Smooth muscle cell of the brain vasculature (primary cell): ENCODE results near the gene RTN4.

Experiments
- DNase-seq: peaks from one replicate; pipeline ENCODE4 v3.0.0-alpha.2; 2012; ENCODE audit warnings: low read depth, low spot score

The RTN4 gene

DNA sequence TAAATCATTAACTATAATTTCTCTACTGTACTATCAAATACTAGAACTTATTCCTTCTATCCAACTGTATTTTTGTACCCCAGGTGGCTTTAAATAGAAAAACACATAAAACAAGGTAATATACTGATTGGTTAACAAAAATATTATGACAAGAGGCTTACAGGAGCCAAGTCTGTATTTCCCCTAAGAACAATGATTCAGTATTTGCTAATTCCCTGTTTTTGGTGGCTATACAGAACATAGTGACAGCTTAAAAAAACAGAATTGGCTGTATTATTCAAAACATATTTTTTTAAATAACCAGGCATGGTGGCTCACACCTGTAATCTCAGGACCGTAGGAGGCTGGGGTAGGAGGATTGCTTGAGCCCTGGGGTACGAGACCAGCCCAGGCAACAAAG lies 16.3 kb downstream of the RTN4 start:
- no peak for DNase-seq

GRCh38 chr2:55033076-55033742 lies 17.0 kb downstream of the RTN4 start:
- DNase-seq: no peak

DNA sequence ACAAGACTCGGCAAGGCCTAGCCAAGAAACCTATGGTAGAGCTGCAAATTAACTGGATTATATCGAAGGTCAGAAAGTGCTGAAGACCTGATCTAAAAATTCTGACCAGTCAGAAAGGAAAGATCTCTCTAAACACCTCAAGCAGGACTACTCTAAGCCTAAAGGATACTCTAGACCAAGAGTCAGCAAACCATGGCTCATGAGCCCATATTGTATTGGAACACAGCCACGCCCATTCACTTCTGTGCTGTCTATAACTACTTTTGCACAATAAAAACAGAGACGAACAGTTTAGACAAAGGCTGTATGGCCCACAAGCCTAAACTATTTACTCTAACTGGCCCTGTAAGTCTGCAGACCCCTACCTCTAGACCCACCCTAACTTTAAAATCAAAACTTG lies 18.7 kb downstream of the RTN4 start:
- no peak for DNase-seq

DNA sequence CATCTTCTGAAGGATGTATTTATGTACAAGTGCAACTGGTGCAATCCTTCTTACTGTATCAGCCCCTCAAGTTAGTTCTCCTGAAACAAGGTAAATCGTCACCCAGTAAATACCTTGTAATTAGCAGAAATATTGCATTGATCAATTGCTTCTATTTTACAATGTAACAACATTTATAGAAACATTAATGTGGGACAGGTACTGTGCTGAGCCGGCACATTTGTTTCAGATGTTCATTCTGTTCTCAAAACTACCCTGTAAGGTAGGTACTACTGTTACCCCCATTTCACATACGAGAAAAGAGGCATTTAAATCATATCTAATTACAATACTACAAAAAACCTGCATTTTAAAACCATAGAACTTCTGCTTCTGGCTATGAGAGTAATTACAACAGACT lies 19.5 kb downstream of the RTN4 start:
- no peak for DNase-seq

DNA sequence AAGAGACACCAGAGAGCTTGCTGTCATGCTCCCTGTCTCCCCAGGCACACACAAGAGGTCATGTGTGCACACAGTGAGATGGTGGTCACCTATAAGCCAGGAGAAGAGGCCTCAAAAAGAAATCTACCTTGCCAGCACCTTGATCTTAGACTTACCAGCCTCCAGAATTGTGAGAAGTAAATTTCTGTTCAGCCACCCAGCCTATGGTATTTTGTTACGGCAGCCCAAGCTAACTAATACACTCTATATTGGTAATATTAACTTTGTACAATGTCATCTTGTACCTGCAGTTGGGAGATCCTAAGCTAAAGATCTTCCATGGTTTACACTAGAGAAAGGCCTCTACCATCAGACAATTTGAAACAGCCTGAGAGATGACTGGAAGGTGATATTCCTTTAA lies 21.2 kb downstream of the RTN4 start:
- no peak for DNase-seq

DNA sequence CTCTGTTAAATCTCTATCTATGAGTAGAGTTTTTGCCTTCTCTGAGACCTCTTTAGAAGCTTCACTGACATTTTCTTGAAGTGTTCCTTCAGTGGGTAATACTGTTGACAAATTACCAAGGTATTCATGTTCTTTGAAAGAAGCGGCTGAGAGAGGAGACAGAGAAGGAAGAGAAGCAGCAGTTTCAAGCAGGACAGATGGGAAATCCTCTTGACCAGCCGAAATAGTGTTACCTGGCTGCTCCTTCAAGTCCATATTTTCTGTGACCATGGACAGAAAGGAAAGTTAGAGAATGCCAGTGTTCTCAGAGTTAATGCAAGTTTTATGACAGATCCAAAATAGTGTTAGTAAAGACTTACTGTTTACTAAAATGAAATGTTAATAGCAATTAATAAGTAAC lies 23.0 kb downstream of the RTN4 start:
- no peak for DNase-seq

DNA sequence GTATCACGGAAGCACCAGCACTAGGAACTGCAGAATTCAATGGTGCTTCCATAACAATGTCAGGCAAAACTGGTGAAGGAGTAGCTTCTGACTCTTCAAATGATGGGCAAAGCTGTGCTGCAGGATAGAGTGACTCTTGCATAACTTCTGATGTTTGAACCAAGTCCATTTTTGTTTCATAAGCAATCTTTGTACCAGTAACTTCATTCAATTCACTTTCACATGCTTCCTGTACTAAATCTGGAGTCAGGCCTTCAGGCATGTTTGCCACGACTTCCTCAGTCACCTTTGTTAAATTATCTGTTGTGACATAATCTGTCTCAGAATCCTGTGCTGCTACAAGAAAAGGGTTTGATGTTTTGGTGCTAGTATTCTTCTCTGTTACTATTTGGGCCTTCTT lies 24.0 kb downstream of the RTN4 start:
- no peak for DNase-seq

- no peak for DNase-seq
Measured at GRCh38 chr2:55025627-55026026, 24.6 kb downstream of the RTN4 start.

- no peak for DNase-seq
Measured at GRCh38 chr2:55025082-55025481, 25.2 kb downstream of the RTN4 start.

- DNase-seq: no peak
Measured at GRCh38 chr2:55022476-55022875, 27.8 kb downstream of the RTN4 start.

GRCh38 chr2:55019526-55020258 lies 30.6 kb downstream of the RTN4 start:
- DNase-seq: no peak

GRCh38 chr2:55018619-55019018 lies 31.6 kb downstream of the RTN4 start:
- no peak for DNase-seq

DNA sequence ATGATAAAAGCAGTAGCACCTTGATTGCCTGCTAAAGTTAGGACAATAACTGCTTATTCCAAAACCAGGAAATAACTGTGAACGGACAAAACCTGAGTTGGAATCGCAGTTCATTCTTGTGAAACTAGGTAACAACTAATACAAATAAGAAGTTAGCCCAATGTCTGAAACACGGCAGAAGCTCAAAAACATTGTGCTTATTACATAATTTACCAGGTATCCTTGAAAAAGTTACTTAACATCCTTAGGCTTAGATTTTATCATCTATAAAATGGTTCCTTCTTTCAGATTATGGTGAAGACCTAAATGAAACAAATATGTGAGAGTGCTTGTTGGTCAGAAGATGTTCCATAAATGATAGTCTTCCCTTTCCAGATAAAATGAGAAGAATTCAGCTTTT lies 32.4 kb downstream of the RTN4 start:
- DNase-seq: no peak

DNA sequence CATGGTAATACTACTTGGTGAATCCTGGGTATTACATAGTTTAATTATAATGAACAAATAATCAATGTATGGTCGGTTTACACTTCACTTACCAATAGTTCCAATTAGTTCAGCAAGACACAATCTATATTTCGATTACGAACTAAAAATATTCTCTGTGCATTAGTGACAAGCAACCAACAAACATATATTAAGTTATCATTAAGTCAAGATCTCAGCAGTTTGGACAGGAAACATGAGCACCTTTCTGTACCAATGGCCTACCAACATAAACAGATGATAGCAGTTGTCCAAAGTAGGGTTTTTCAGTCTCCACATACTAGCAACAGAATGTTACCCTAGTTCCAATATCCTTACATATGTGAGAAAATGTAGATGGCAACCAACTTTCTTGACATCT lies 32.8 kb downstream of the RTN4 start:
- no peak for DNase-seq

- DNase-seq: peak; percentile 33
Measured at GRCh38 chr2:55014962-55015939, 35.0 kb downstream of the RTN4 start.

GRCh38 chr2:55013936-55014335 lies 36.3 kb downstream of the RTN4 start:
- no peak for DNase-seq

DNA sequence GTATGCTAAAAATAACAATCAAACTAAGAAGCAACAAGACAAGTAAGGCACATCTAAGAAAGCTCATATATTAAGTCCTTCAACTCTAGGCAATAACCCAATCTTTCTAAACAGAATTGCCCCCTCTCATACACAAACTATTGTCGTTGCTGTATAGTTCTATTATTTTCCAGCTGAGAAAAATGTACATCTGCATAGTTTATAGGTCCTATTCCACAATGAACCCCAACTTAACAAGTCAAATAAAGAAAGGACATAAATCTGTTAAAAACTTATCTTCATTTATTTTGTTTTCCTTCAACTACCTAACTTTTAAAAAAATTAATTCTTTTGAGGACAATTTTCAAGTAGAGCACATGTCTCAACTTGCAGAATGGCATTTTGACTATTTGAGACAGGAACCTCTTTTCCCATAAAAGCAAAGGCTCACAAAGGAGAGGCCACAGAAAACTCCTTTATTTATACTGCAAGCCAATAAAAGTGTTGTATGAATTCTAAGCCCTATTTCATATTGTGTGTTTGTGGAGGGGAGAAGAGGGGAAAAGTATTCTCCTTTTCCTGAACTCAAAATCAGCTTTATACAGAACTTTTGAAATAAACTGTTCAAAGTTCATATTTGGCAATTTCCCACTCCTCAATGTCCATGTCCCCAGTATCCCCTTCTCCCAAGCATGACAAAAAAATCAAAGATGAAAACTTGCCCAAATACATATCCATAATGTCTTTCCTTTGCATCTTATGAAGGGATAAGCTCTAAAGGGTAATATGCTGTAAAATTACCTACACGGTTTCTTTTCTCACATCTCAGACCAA lies 37.4 kb downstream of the RTN4 start:
- DNase-seq: no peak

GRCh38 chr2:55011831-55012671 lies 38.2 kb downstream of the RTN4 start:
- DNase-seq: no peak

DNA sequence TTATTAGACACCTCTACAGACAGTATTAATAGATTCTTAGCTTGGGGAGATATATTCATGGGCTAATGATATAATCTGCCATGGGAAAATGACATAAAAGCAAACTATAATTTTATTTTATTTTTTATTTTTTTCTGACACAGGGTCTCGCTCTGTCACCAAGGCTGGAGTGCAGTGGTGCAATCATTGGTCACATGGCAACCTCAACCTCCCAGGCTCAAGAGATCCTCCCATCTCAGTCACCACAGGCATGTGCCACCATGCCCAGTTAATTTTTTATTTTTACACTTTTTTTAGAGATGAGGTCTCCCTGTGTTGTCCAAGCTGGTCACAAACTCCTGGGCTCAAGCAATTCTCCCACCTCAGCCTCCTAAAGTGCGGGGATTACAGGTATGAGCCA lies 39.3 kb downstream of the RTN4 start:
- no peak for DNase-seq

- no peak for DNase-seq
Measured at GRCh38 chr2:55010149-55010591, 40.1 kb downstream of the RTN4 start.
